ENCODE results near the gene PLEKHA1.

- TF ChIP-seq CTCF (IDR thresholded peaks at IDR 0.05; ENCODE audit: low read depth, low read length) (no peak), POLR2A (IDR thresholded peaks at IDR 0.05; ENCODE audit: extremely low read depth, insufficient read length) (no peak)
These were observed 91.0 kb downstream of the PLEKHA1 start for GRCh38 chr10:122465401-122466040.

All from NB4 (cell line).